ENCODE data around the gene AURKAIP1. TPM values are rescaled to one million over a fixed set of nuclear protein-coding genes. Genes with fewer than 3 reads are reported as not detected.

Gene AURKAIP1
- total and polyA plus RNA-seq, 4 donors, result 38.4 to 175 (median 97.7) TPM

DNA sequence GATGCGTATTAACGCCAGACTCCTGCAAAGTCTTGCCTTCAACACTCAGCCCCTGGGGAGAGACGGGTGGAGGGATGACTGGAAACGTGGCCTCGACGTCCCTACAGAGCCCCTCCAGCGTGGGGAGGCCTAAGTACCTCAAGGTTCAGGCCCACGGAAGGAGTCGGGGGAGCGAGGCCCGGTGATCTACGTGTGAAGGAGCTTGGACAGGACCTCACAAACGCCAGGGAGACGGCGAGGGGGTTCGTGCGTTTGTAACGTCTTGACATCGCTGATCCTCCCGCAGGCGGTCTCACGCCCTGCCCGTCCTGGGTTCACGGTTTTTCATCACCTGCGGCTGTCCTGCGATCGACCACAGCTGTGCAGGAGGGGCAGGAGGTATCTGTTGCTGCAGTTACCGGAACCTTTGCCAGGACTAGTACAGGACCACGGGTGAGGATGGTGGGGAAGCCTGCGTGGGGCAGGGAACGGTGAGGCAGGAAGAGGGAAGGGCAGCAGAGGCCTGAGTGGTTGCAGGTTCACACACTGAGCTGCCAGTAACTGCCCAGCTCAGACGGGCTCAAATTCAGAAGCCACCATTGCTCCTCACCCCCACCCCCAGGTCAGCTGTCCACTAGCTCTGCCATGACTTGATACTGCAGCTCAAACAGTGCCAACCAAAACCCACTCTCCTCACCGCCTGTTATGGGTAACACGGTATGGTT, 25.0 kb upstream of the AURKAIP1 start:
- H3K4me1 ChIP-seq (ENCODE audit: control insufficient read depth in 4 of 4, insufficient read depth in 4 of 4, low read length in 3 of 4), result peaks cover 4 to 56% (median 46%) of the 10 kb centered on the region in 4 donors
- H3K27me3 ChIP-seq (ENCODE audit: control insufficient read depth in 4 of 4, insufficient read depth in 4 of 4, low read length in 3 of 4), result no peaks in the 10 kb centered on the region
- H3K36me3 ChIP-seq (ENCODE audit: control insufficient read depth in 4 of 4, insufficient read depth in 3 of 4, low read depth in 1 of 4, low read length in 3 of 4), result peaks cover 12 to 31% (median 21%) of the 10 kb centered on the region in 4 donors
- H3K9me3 ChIP-seq (ENCODE audit: control insufficient read depth in 4 of 4, low read length in 3 of 4), result no peaks in the 10 kb centered on the region
- DNase-seq (ENCODE audit: low spot score), result peak; percentile 50
- 3% methylated on average over 34 of the region's 34 CpGs for WGBS
- H3K9ac ChIP-seq (ENCODE audit: low read depth in 1 of 2, low read length in 2 of 2), result peak overlapping the region; percentile 75 to 82
- peak overlapping the region; percentile 73 to 75 for H3K27ac ChIP-seq (ENCODE audit: low read depth in 1 of 2, low read length in 2 of 2)
- no peak for TF ChIP-seq FOXA2 (IDR thresholded peaks at IDR 0.05)
- no peak for TF ChIP-seq SP1 (IDR thresholded peaks at IDR 0.05)
- no peak for TF ChIP-seq GABPA (IDR thresholded peaks at IDR 0.05 in 1 of 2, conservative IDR thresholded peaks at IDR 0.05 in 1 of 2)
- TF ChIP-seq, protein P1, sequence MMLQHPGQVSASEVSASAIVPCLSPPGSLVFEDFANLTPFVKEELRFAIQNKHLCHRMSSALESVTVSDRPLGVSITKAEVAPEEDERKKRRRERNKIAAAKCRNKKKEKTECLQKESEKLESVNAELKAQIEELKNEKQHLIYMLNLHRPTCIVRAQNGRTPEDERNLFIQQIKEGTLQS (IDR thresholded peaks at IDR 0.05), result no peak
- no peak for TF ChIP-seq FOXA1 (IDR thresholded peaks at IDR 0.05)
- TF ChIP-seq, protein P2, sequence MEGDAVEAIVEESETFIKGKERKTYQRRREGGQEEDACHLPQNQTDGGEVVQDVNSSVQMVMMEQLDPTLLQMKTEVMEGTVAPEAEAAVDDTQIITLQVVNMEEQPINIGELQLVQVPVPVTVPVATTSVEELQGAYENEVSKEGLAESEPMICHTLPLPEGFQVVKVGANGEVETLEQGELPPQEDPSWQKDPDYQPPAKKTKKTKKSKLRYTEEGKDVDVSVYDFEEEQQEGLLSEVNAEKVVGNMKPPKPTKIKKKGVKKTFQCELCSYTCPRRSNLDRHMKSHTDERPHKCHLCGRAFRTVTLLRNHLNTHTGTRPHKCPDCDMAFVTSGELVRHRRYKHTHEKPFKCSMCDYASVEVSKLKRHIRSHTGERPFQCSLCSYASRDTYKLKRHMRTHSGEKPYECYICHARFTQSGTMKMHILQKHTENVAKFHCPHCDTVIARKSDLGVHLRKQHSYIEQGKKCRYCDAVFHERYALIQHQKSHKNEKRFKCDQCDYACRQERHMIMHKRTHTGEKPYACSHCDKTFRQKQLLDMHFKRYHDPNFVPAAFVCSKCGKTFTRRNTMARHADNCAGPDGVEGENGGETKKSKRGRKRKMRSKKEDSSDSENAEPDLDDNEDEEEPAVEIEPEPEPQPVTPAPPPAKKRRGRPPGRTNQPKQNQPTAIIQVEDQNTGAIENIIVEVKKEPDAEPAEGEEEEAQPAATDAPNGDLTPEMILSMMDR (IDR thresholded peaks at IDR 0.05; ENCODE audit: low read depth, low read length, missing input control), result no peak
- TF ChIP-seq, protein P3, sequence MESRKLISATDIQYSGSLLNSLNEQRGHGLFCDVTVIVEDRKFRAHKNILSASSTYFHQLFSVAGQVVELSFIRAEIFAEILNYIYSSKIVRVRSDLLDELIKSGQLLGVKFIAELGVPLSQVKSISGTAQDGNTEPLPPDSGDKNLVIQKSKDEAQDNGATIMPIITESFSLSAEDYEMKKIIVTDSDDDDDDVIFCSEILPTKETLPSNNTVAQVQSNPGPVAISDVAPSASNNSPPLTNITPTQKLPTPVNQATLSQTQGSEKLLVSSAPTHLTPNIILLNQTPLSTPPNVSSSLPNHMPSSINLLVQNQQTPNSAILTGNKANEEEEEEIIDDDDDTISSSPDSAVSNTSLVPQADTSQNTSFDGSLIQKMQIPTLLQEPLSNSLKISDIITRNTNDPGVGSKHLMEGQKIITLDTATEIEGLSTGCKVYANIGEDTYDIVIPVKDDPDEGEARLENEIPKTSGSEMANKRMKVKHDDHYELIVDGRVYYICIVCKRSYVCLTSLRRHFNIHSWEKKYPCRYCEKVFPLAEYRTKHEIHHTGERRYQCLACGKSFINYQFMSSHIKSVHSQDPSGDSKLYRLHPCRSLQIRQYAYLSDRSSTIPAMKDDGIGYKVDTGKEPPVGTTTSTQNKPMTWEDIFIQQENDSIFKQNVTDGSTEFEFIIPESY (IDR thresholded peaks at IDR 0.05), result no peak
- TF ChIP-seq JUND (IDR thresholded peaks at IDR 0.05), result no peak
- TF ChIP-seq TAF1 (conservative IDR thresholded peaks at IDR 0.05), result no peak
- TF ChIP-seq, protein P4, sequence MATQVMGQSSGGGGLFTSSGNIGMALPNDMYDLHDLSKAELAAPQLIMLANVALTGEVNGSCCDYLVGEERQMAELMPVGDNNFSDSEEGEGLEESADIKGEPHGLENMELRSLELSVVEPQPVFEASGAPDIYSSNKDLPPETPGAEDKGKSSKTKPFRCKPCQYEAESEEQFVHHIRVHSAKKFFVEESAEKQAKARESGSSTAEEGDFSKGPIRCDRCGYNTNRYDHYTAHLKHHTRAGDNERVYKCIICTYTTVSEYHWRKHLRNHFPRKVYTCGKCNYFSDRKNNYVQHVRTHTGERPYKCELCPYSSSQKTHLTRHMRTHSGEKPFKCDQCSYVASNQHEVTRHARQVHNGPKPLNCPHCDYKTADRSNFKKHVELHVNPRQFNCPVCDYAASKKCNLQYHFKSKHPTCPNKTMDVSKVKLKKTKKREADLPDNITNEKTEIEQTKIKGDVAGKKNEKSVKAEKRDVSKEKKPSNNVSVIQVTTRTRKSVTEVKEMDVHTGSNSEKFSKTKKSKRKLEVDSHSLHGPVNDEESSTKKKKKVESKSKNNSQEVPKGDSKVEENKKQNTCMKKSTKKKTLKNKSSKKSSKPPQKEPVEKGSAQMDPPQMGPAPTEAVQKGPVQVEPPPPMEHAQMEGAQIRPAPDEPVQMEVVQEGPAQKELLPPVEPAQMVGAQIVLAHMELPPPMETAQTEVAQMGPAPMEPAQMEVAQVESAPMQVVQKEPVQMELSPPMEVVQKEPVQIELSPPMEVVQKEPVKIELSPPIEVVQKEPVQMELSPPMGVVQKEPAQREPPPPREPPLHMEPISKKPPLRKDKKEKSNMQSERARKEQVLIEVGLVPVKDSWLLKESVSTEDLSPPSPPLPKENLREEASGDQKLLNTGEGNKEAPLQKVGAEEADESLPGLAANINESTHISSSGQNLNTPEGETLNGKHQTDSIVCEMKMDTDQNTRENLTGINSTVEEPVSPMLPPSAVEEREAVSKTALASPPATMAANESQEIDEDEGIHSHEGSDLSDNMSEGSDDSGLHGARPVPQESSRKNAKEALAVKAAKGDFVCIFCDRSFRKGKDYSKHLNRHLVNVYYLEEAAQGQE (IDR thresholded peaks at IDR 0.05), result no peak
- H3K4me3 ChIP-seq (ENCODE audit: low read depth in 1 of 3, low read length in 3 of 3), result peak overlapping the region; percentile 92 to 99 (median 93)

DNA sequence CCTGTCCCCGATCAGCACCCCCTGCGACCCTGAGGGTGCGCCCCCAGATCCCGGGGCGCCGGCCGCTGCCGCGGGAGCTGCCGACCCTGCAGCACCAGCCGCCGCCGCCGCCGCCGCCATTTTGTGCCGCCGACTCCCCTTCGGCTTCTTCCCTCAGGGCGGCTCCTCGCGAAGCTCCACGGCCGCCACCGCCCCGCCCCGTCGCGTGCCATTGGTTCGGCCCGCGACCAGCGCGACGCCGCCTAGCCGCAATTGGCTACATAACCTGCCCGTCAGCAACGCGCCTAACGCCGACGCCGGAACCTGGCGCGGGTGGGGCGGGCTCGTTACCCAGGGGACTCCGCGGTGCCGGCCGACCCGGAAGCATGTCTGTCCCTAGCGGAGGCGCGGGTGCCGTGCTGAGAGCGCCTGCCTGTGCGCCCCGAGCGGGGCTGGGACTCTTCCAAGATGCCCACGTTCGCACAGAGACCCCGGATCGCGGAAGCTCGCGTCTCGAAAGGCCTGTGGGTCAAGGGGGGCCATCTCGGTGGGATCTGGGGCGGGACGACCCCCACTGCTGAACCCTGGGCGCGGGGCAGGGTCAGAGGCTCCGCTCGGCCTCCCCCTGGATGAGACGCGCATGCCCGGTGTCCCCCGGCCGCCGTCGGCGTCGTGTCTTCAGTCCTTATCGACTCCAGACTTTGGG, 24.3 kb upstream of the AURKAIP1 start, which contains the start of gene CCNL2:
Gene CCNL2, minus strand, starts transcription at position 149 of the 685 bp plus-strand sequence. Its CDS starts 29 bp downstream, at position 120.
- peaks cover 14 to 31% (median 23%) of the 10 kb centered on the region in 4 donors for H3K36me3 ChIP-seq (ENCODE audit: control insufficient read depth in 4 of 4, insufficient read depth in 3 of 4, low read depth in 1 of 4, low read length in 3 of 4)
- no peaks in the 10 kb centered on the region for H3K9me3 ChIP-seq (ENCODE audit: control insufficient read depth in 4 of 4, low read length in 3 of 4)
- peak within 1 kb of the TSS; percentile 73 to 75 for H3K27ac ChIP-seq (ENCODE audit: low read depth in 1 of 2, low read length in 2 of 2)
- under 1% methylated on average over 86 of the region's 86 CpGs for WGBS
- H3K9ac ChIP-seq (ENCODE audit: low read depth in 1 of 2, low read length in 2 of 2), result peak within 1 kb of the TSS; percentile 75 to 82
- peak; percentile 99 for DNase-seq (ENCODE audit: low spot score)
- H3K4me1 ChIP-seq (ENCODE audit: control insufficient read depth in 4 of 4, insufficient read depth in 4 of 4, low read length in 3 of 4), result peaks cover 4 to 52% (median 43%) of the 10 kb centered on the region in 4 donors
- peak within 1 kb of the TSS; percentile 92 to 99 (median 96) for H3K4me3 ChIP-seq (ENCODE audit: low read depth in 1 of 3, low read length in 3 of 3)
- H3K27me3 ChIP-seq (ENCODE audit: control insufficient read depth in 4 of 4, insufficient read depth in 4 of 4, low read length in 3 of 4), result no peaks in the 10 kb centered on the region
- TF ChIP-seq, protein P3 (IDR thresholded peaks at IDR 0.05), result no peak
- no peak for TF ChIP-seq FOXA2 (IDR thresholded peaks at IDR 0.05)
- no peak for TF ChIP-seq HNF4G (IDR thresholded peaks at IDR 0.05)
- no peak for TF ChIP-seq FOXA1 (IDR thresholded peaks at IDR 0.05)
- no peak for TF ChIP-seq JUND (IDR thresholded peaks at IDR 0.05)
- TF ChIP-seq RAD21 (IDR thresholded peaks at IDR 0.05), result peak in 1 of 2 donors; percentile 60
- peak; percentile 91 for TF ChIP-seq YY1 (IDR thresholded peaks at IDR 0.05)
- TF ChIP-seq, protein P2 (IDR thresholded peaks at IDR 0.05; ENCODE audit: low read depth, low read length, missing input control), result peak; percentile 59
- TF ChIP-seq EGR1 (IDR thresholded peaks at IDR 0.05; ENCODE audit: low read depth in 2 of 2), result no peak
- TF ChIP-seq RXRA (IDR thresholded peaks at IDR 0.05), result no peak
- TF ChIP-seq, protein P1 (IDR thresholded peaks at IDR 0.05), result no peak
- no peak for TF ChIP-seq HNF4A (conservative IDR thresholded peaks at IDR 0.05)
- TF ChIP-seq SP1 (IDR thresholded peaks at IDR 0.05), result peak; percentile 94
- TF ChIP-seq GABPA (IDR thresholded peaks at IDR 0.05 in 1 of 2, conservative IDR thresholded peaks at IDR 0.05 in 1 of 2), result peak; percentile 57 to 92

All from liver (tissue), 9 donors.